Measurements from ENCODE around the gene TTC39B. TPM values are rescaled to one million over a fixed set of nuclear protein-coding genes. Genes with fewer than 3 reads are reported as not detected.
A peak's percentile ranks its signal among the peaks of the same experiment; 100 is the strongest.

TTC39B gene
- total RNA-seq, 1 donor from 2014 or later = 6.6 TPM

DNA sequence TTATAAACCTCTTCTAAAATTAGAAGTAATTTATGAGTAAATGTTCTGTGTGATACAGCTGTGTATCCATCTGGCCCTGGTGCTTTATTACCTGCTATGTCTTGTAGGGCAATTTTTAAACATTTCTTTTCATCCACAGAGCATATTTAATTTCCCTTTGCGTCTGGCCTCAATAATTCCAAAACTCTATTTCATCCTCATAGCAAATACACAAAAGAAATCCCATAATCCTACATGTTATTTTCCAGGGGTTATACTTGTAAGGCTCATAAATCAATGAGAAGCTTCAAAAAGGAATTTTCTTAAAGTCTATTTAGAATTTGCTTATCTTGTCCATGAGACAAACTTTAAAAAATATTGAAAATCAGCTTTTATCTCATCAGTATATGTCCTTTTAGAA, 167.0 kb downstream of the TTC39B start:
- H3K4me3 Mint-ChIP-seq (ENCODE audit: low read depth) = no peak overlapping the region
- DNase-seq (ENCODE audit: low spot score, unreplicated experiment) = no peak

DNA sequence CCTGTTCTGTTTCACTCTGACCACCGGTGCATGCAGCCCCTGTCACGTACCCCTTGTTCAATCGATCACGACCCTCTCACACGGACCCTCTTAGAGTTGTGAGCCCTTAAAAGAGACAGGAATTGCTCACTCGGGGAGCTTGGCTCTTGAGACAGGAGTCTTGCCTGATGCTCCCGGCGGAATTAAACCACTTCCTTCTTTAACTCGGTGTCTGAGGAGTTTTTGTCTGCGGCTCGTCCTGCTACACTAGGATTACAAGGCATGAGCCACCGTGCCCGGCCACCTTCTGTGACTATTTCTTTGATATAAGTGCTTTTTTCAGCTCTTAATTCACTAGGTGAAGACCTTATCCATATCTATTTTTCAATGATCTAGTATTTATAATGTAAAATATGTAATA, 167.5 kb downstream of the TTC39B start:
- Mint-ChIP-seq H3K27ac (peak overlapping the region; percentile 23), H3K36me3 (ENCODE audit: insufficient read depth) (no peaks in the 10 kb centered on the region), H3K4me3 (ENCODE audit: low read depth) (no peak overlapping the region), H3K9me3 (ENCODE audit: low read depth) (no peaks in the 10 kb centered on the region), H3K27me3 (no peaks in the 10 kb centered on the region), H3K4me1 (ENCODE audit: low read depth) (peaks cover 9% of the 10 kb centered on the region)
- no peak for DNase-seq (ENCODE audit: low spot score, unreplicated experiment)
- TF ChIP-seq, protein P1, sequence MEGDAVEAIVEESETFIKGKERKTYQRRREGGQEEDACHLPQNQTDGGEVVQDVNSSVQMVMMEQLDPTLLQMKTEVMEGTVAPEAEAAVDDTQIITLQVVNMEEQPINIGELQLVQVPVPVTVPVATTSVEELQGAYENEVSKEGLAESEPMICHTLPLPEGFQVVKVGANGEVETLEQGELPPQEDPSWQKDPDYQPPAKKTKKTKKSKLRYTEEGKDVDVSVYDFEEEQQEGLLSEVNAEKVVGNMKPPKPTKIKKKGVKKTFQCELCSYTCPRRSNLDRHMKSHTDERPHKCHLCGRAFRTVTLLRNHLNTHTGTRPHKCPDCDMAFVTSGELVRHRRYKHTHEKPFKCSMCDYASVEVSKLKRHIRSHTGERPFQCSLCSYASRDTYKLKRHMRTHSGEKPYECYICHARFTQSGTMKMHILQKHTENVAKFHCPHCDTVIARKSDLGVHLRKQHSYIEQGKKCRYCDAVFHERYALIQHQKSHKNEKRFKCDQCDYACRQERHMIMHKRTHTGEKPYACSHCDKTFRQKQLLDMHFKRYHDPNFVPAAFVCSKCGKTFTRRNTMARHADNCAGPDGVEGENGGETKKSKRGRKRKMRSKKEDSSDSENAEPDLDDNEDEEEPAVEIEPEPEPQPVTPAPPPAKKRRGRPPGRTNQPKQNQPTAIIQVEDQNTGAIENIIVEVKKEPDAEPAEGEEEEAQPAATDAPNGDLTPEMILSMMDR (IDR thresholded peaks at IDR 0.05; ENCODE audit: unreplicated experiment) = no peak

More for the DNA sequence above, 167.0 kb downstream of the TTC39B start:
- no peaks in the 10 kb centered on the region for H3K27me3 Mint-ChIP-seq
- no peaks in the 10 kb centered on the region for H3K36me3 Mint-ChIP-seq (ENCODE audit: insufficient read depth)
- peaks cover 12% of the 10 kb centered on the region for H3K4me1 Mint-ChIP-seq (ENCODE audit: low read depth)
- no peaks in the 10 kb centered on the region for H3K9me3 Mint-ChIP-seq (ENCODE audit: low read depth)
- no peak overlapping the region for H3K27ac Mint-ChIP-seq
- TF ChIP-seq, protein P1 (IDR thresholded peaks at IDR 0.05; ENCODE audit: unreplicated experiment) = no peak

DNA sequence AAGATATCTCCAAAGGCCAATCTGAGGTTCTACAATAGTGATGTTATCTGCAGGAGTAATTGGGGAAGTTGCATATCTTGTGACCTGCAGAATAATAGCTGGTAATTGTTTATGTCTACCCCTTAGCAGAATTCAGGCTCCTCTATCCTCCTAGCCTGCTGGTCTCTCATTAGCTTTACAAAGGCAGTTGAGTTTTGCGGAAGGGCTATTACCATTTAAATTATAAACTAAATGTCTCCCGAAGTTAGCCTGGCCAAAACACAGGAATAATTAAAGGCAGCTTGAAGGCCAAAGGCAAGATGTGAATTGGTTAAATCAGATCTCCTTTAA, 168.7 kb downstream of the TTC39B start:
- DNase-seq (ENCODE audit: low spot score, unreplicated experiment) = no peak
- H3K4me3 Mint-ChIP-seq (ENCODE audit: low read depth) = no peak overlapping the region
- TF ChIP-seq, protein P1 (IDR thresholded peaks at IDR 0.05; ENCODE audit: unreplicated experiment) = no peak
- no peaks in the 10 kb centered on the region for H3K27me3 Mint-ChIP-seq
- H3K36me3 Mint-ChIP-seq (ENCODE audit: insufficient read depth) = no peaks in the 10 kb centered on the region
- H3K9me3 Mint-ChIP-seq (ENCODE audit: low read depth) = no peaks in the 10 kb centered on the region
- no peak overlapping the region for H3K27ac Mint-ChIP-seq
- H3K4me1 Mint-ChIP-seq (ENCODE audit: low read depth) = peaks cover 9% of the 10 kb centered on the region

DNA sequence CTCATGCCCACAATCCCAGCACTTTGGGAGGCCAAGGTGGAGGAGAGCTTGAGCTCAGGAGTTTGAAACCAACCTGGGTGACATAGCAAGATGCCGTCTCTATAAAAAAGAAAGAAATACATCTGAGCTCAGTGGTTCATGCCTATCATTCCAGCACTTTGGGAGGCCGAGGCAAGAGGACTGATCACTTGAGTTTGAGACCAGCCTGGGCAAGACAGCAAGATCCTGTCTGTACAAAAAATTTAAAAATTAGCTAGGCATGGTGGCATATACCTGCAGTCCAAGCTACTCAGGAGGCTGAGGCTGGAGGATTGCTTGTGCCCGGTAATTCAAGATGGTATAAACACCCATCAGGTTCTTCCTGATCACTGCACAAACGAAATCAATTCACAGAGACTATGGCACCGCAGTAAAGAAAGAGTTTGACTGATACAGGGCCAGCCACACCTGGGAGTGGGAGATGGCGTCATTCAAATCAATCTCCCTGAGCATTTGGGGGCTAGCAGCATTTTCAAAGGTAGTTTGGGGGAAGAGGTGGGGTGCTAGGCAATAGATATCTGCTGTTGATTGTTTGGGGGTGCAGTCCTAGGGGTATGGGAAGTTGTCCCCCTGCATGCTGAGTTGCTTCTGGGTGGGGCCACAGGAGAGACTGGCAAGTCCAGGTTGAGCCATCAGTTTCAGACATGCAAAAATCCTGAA, 169.2 kb downstream of the TTC39B start:
- Mint-ChIP-seq H3K4me1 (ENCODE audit: low read depth) (peaks cover 9% of the 10 kb centered on the region), H3K36me3 (ENCODE audit: insufficient read depth) (no peaks in the 10 kb centered on the region), H3K27ac (no peak overlapping the region), H3K9me3 (ENCODE audit: low read depth) (no peaks in the 10 kb centered on the region), H3K27me3 (no peaks in the 10 kb centered on the region), H3K4me3 (ENCODE audit: low read depth) (no peak overlapping the region)
- TF ChIP-seq, protein P1 (IDR thresholded peaks at IDR 0.05; ENCODE audit: unreplicated experiment) = no peak
- DNase-seq (ENCODE audit: low spot score, unreplicated experiment) = no peak

DNA sequence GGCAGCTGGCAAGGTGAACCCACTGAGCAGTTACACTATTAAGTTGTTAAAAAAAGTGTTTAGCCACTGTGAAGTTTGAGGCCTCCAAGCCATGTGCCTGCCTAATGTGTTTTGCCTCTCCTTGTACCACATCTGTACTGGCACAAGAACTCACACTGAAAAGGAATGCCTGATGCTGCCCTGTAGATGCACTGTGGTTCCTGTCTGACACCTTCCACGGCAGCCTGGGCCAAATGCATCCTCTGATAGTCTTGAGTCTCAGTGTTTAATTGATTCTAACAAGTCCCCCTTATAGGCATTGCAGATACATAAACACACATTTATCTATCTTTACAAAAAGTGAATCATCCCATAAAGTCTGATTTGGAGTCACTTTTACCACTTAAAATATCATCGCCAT, 169.9 kb downstream of the TTC39B start:
- H3K4me3 Mint-ChIP-seq (ENCODE audit: low read depth) = no peak overlapping the region
- H3K36me3 Mint-ChIP-seq (ENCODE audit: insufficient read depth) = no peaks in the 10 kb centered on the region
- H3K27ac Mint-ChIP-seq = no peak overlapping the region
- H3K9me3 Mint-ChIP-seq (ENCODE audit: low read depth) = no peaks in the 10 kb centered on the region
- DNase-seq (ENCODE audit: low spot score, unreplicated experiment) = no peak
- peaks cover 9% of the 10 kb centered on the region for H3K4me1 Mint-ChIP-seq (ENCODE audit: low read depth)
- no peaks in the 10 kb centered on the region for H3K27me3 Mint-ChIP-seq
- TF ChIP-seq, protein P1 (IDR thresholded peaks at IDR 0.05; ENCODE audit: unreplicated experiment) = no peak

Data from progenitor cell of endocrine pancreas (in vitro differentiated cells).